HCT116 (cell line): ENCODE measurements around the gene ATP6V0A1. TPM values are rescaled to one million over a fixed set of nuclear protein-coding genes. Genes with fewer than 3 reads are reported as not detected.
A peak's percentile ranks its signal among the peaks of the same experiment; 100 is the strongest.

Source experiments
- ATAC-seq: fragments of 200-7000 bp; cut with Tn5 transposase; 2 replicates; pipeline ENCODE4 v1.9.1; 2020; ENCODE audit warnings: mild to moderate bottlenecking, moderate library complexity
- BruUV-seq: library from RNA; stranded (reverse); fragments of 400-500 nt; replicated peaks from 2 replicates; lab custom pipeline; 2021; lab: Mats Ljungman, UMichigan
- CTCF ChIA-PET: fragments of 300-600 bp; sonication (Branson Sonifier 250); formaldehyde crosslinking; loops from one replicate; lab custom pipeline; 2021; ENCODE audit warnings: antibody characterized with exemption; lab: Charles Lee
- POLR2A ChIA-PET: fragments of 300-600, 350-600 bp; sonication (Branson Sonifier 250); formaldehyde crosslinking; loops from one replicate; lab custom pipeline; 2021; ENCODE audit warnings: antibody characterized with exemption; lab: Charles Lee
- RAD21 ChIA-PET, 2 experiments: fragments of 300-600 bp; sonication (Branson Sonifier 250); formaldehyde crosslinking; loops; one replicate each; lab custom pipeline; 2023; ENCODE audit warnings: low total read pairs in 2 of 2; ENCODE audit not compliant: uncharacterized antibody in 2 of 2, unreplicated experiment in 2 of 2, low non-redundant PET in 1 of 2; lab: Charles Lee
- DNase-seq: peaks from one replicate; pipeline ENCODE4 v3.0.0-alpha.2; 2010; ENCODE audit warnings: low read depth, low spot score
- H2AFZ ChIP-seq: fragments of 200-600 bp; shearing (Covaris generic), sonication (generic); 2 replicates; pipeline ENCODE4 v1.6.1; 2017; ENCODE audit warnings: low read depth, mixed run types, mixed read lengths, antibody characterized with exemption, low read length; ENCODE audit not compliant: poor library complexity, severe bottlenecking
- H3K27ac ChIP-seq: 2 replicates; pipeline ENCODE4 v1.5.1; 2012; ENCODE audit warnings: low read depth, low read length
- H3K27me3 ChIP-seq: fragments of 200-600 bp; sonication (generic); 2 replicates; pipeline ENCODE4 v1.6.1; 2016; ENCODE audit warnings: mixed run types, low read length, mixed read lengths; ENCODE audit not compliant: insufficient read depth
- H3K36me3 ChIP-seq, 2 experiments: fragments of 200-500 bp in 1 of 2; fragments of 200-600 bp in 1 of 2; sonication (Bioruptor generic) in 1 of 2; sonication (generic) in 1 of 2; 2 replicates each; pipeline versions ENCODE4 v1.5.1 to v1.6.1; 2014 to 2016; ENCODE audit warnings: low read length in 2 of 2, inconsistent platforms in 1 of 2, mixed read lengths in 1 of 2, mixed run types in 1 of 2; ENCODE audit not compliant: insufficient read depth in 2 of 2, control insufficient read depth in 1 of 2
- H3K4me1 ChIP-seq, 2 experiments: fragments of 200-600 bp in 1 of 2; sonication (generic) in 1 of 2; 2 replicates each; pipeline versions ENCODE4 v1.5.1 to v1.6.1; 2012 to 2017; ENCODE audit warnings: low read length in 2 of 2, inconsistent platforms in 1 of 2, mild to moderate bottlenecking in 1 of 2, mixed read lengths in 1 of 2, mixed run types in 1 of 2, moderate library complexity in 1 of 2; ENCODE audit not compliant: insufficient read depth in 2 of 2, control insufficient read depth in 1 of 2
- H3K4me2 ChIP-seq: fragments of 200-600 bp; sonication (generic); 2 replicates; pipeline ENCODE4 v1.6.1; 2017; ENCODE audit warnings: mixed run types, low read length, mixed read lengths
- H3K4me3 ChIP-seq, 2 experiments: fragments of 200-600 bp in 1 of 2; sonication (generic) in 1 of 2; replicated peaks in 1 of 2; 2 replicates each; pipeline ENCODE4 v1.5.1; 2011 to 2016; ENCODE audit warnings: low read length in 2 of 2, control low read depth in 1 of 2, low read depth in 1 of 2, mild to moderate bottlenecking in 1 of 2, mixed read lengths in 1 of 2, mixed run types in 1 of 2
- H3K79me2 ChIP-seq: fragments of 200-600 bp; sonication (generic); 2 replicates; pipeline ENCODE4 v1.6.1; 2017; ENCODE audit warnings: mild to moderate bottlenecking, mixed run types, low read length, moderate library complexity, mixed read lengths; ENCODE audit not compliant: insufficient read depth
- H3K9ac ChIP-seq: fragments of 200-600 bp; sonication (generic); 2 replicates; pipeline ENCODE4 v1.6.1; 2016; ENCODE audit warnings: low read length, mixed read lengths
- H3K9me2 ChIP-seq: fragments of 200-600 bp; sonication (generic), shearing (Covaris generic); 2 replicates; pipeline ENCODE4 v1.6.1; 2017; ENCODE audit warnings: mixed run types, mild to moderate bottlenecking, moderate library complexity; ENCODE audit not compliant: insufficient read depth
- H3K9me3 ChIP-seq, 2 experiments: fragments of 200-500 bp in 1 of 2; fragments of 200-600 bp in 1 of 2; sonication (Bioruptor generic) in 1 of 2; sonication (generic) in 1 of 2; 2 replicates each; pipeline ENCODE4 v1.6.1; 2014 to 2017; ENCODE audit warnings: low read length in 2 of 2, mixed read lengths in 2 of 2, inconsistent platforms in 1 of 2, low read depth in 1 of 2, mild to moderate bottlenecking in 1 of 2, mixed run types in 1 of 2, moderate library complexity in 1 of 2; ENCODE audit not compliant: control insufficient read depth in 1 of 2, insufficient read depth in 1 of 2
- H4K20me1 ChIP-seq: fragments of 200-600 bp; sonication (generic), shearing (Covaris generic); 2 replicates; pipeline ENCODE4 v1.6.1; 2017; ENCODE audit warnings: mixed run types, mild to moderate bottlenecking, moderate library complexity; ENCODE audit not compliant: insufficient read depth
- CTCF ChIP-seq, 3 experiments: fragments of 200-600 bp in 1 of 3; sonication (generic) in 1 of 3; IDR thresholded peaks in 2 of 3; conservative IDR thresholded peaks in 1 of 3; 2 replicates each; pipeline ENCODE4 v1.5.1; 2012 to 2017; ENCODE audit warnings: low read depth in 2 of 3, low read length in 2 of 3, antibody characterized with exemption in 1 of 3, borderline replicate concordance in 1 of 3, control low read depth in 1 of 3, mild to moderate bottlenecking in 1 of 3, mixed read lengths in 1 of 3, mixed run types in 1 of 3, moderate library complexity in 1 of 3; ENCODE audit not compliant: insufficient read depth in 1 of 3
- EGR1 ChIP-seq: IDR thresholded peaks from 2 replicates; pipeline ENCODE4 v1.6.1; 2012; ENCODE audit warnings: low read depth
- ELF1 ChIP-seq: IDR thresholded peaks from 2 replicates; pipeline ENCODE4 v1.6.1; 2012; ENCODE audit warnings: low read depth, borderline replicate concordance
- EZH2 ChIP-seq: fragments of 200-600 bp; sonication (generic); IDR thresholded peaks from 2 replicates; pipeline ENCODE4 v1.6.1; 2017; ENCODE audit warnings: antibody characterized with exemption, mixed run types
- EZH2phosphoT487 ChIP-seq: fragments of 200-600 bp; IDR thresholded peaks from 2 replicates; pipeline ENCODE4 v1.6.1; 2018; ENCODE audit warnings: antibody characterized with exemption, borderline replicate concordance
- FOSL1 ChIP-seq: IDR thresholded peaks from 2 replicates; pipeline ENCODE4 v1.6.1; 2012; ENCODE audit warnings: low read depth
- JUND ChIP-seq: IDR thresholded peaks from 2 replicates; pipeline ENCODE4 v1.6.1; 2012
- MAX ChIP-seq: IDR thresholded peaks from 2 replicates; pipeline ENCODE4 v1.6.1; 2012
- POLR2A ChIP-seq: IDR thresholded peaks from 2 replicates; pipeline ENCODE4 v1.7.0; 2011; ENCODE audit warnings: borderline replicate concordance; ENCODE audit not compliant: insufficient read depth, insufficient read length; ENCODE audit errors: extremely low read depth
- POLR2AphosphoS5 ChIP-seq: IDR thresholded peaks from 2 replicates; pipeline ENCODE4 v1.6.1; 2011; ENCODE audit warnings: mild to moderate bottlenecking, low read depth, low read length, moderate library complexity
- SIN3A ChIP-seq: IDR thresholded peaks from 2 replicates; pipeline ENCODE4 v1.6.1; 2012; ENCODE audit warnings: low read depth
- SP1 ChIP-seq: IDR thresholded peaks from 2 replicates; pipeline ENCODE4 v1.6.1; 2012; ENCODE audit warnings: low read depth
- TCF7L2 ChIP-seq: IDR thresholded peaks from 2 replicates; pipeline ENCODE4 v1.7.0; 2011; ENCODE audit warnings: borderline replicate concordance, inconsistent platforms; ENCODE audit not compliant: insufficient read depth, insufficient read length; ENCODE audit errors: extremely low read depth
- ZNF274 ChIP-seq: fragments of 200-500 bp; sonication (Bioruptor generic); IDR thresholded peaks from 2 replicates; pipeline ENCODE4 v1.6.1; 2014; ENCODE audit warnings: mild to moderate bottlenecking, low read depth, low read length, inconsistent platforms
- intact Hi-C: fragments of 100-400 bp; cut with micrococcal nuclease; formaldehyde crosslinking; loops from 2 replicates; pipeline ENCODE4 v1.10.0; 2022
- total RNA-seq: library from RNA; stranded (reverse); gene quantifications from one replicate; pipeline ENCODE4 v1.2.1, GENCODE V29; 2021; ENCODE audit not compliant: unreplicated experiment
- TF ChIP-seq, protein P1 (sequence below): IDR thresholded peaks from 2 replicates; pipeline ENCODE4 v1.6.1; 2011; ENCODE audit warnings: mild to moderate bottlenecking, low read length, moderate library complexity; ENCODE audit not compliant: insufficient replicate concordance; ENCODE audit errors: extremely low read depth

ATP6V0A1 gene
- total RNA-seq, 1 experiment from 2014 or later, result 65.2 TPM

DNA sequence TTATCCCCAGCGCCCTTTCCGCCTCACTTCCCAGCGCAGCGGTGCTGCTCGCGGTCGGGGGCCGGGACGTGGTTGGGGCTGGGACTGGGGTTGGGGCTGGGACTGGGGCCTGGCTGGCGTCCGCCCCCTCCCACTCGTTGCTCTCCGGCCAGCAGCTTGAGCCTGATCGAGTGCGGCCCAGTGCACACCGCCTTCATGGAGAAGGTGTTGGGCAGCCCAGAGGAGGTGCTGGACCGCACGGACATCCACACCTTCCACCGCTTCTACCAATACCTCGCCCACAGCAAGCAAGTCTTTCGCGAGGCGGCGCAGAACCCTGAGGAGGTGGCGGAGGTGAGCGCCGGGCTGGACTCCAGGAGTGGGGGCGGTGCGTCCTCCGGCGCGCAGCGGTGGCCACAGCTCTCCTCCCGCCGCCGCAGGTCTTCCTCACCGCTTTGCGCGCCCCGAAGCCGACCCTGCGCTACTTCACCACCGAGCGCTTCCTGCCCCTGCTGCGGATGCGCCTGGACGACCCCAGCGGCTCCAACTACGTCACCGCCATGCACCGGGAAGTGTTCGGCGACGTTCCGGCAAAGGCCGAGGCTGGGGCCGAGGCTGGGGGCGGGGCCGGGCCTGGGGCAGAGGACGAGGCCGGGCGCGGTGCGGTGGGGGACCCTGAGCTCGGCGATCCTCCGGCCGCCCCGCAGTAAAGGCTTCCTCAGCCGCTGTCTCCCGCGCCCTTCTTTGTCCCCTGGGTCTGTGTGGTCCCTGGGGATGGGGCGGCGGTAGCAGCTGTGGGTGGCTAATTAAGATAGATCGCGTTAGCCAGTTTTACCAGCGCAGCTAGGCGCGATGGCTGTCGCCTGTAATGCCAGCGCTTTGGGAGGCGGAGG lies 95.8 kb downstream of the ATP6V0A1 start (continued):
- TF ChIP-seq MAX (peak; percentile 62), FOSL1 (no peak), POLR2A (peak; percentile 68), SIN3A (no peak), CTCF (IDR thresholded peaks at IDR 0.05 in 2 of 3, conservative IDR thresholded peaks at IDR 0.05 in 1 of 3; ENCODE audit: borderline replicate concordance in 1 of 3, insufficient read depth in 1 of 3, low read depth in 2 of 3, low read length in 2 of 3) (no peak)

DNA sequence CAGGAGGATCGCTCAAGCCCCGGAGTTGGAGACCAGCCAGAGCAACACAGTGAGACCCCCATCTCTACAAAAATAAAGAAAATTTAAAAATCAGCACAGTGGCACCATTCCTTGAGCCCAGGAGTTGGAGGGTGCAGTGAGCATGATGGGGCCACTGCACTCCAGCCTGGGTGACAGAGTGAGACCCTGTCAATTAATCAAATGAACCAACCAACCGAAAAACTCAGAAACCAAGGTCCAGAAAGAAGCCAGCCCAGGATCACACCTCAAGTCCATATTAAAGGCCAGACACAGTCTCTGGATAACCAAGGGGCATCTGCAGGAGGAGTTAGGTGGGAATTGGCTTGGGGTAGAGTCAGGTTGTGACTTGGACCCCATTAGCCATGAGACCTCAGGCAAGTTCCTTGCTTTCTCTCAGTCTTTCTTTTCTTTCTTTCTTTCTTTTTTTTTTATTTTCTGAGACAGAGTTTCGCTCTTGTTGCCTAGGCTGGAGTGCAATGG lies 96.5 kb downstream of the ATP6V0A1 start:
- ChIA-PET RAD21 (no interaction called here), CTCF (interaction anchor here (1.2 to 2.1 kb wide), 2 partner anchors 23 to 123 kb away, joined by 3 to 8 read pairs; partner anchors contain the start of gene PSMC3IP), POLR2A (interaction anchor here (0.5 to 1.6 kb wide), 2 partner anchors 132 to 145 kb away, joined by 3 read pairs; partner anchors contain the start of gene CAVIN1)
- no peaks in the 10 kb centered on the region for H3K9me3 ChIP-seq
- H3K9ac ChIP-seq, result peak overlapping the region; percentile 97
- H3K79me2 ChIP-seq, result peaks cover 17% of the 10 kb centered on the region; the same call in 1 of the 2 replicates
- no peaks in the 10 kb centered on the region for H3K27me3 ChIP-seq
- H3K4me2 ChIP-seq, result peak overlapping the region; percentile 86
- no peaks in the 10 kb centered on the region for H4K20me1 ChIP-seq
- no peak for DNase-seq
- peak; percentile 3 for ATAC-seq
- no peaks in the 10 kb centered on the region for H3K36me3 ChIP-seq
- peak overlapping the region; percentile 94 for H3K27ac ChIP-seq
- H3K4me3 ChIP-seq, result peak overlapping the region; percentile 93 to 99
- peaks cover 13 to 39% of the 10 kb centered on the region in 2 experiments for H3K4me1 ChIP-seq
- intact Hi-C loops, result no loop called here
- no peak overlapping the region for H2AFZ ChIP-seq
- H3K9me2 ChIP-seq, result no peaks in the 10 kb centered on the region
- BruUV-seq, result TSS peak; percentile 92
- no peak for TF ChIP-seq FOSL1
- no peak for TF ChIP-seq EGR1
- TF ChIP-seq ELF1, result no peak
- no peak for TF ChIP-seq POLR2A
- TF ChIP-seq EZH2phosphoT487, result no peak
- TF ChIP-seq TCF7L2, result no peak
- TF ChIP-seq CTCF (IDR thresholded peaks at IDR 0.05 in 2 of 3, conservative IDR thresholded peaks at IDR 0.05 in 1 of 3; ENCODE audit: borderline replicate concordance in 1 of 3, insufficient read depth in 1 of 3, low read depth in 2 of 3, low read length in 2 of 3), result no peak
- no peak for TF ChIP-seq POLR2AphosphoS5
- TF ChIP-seq JUND, result no peak
- TF ChIP-seq, protein P1, sequence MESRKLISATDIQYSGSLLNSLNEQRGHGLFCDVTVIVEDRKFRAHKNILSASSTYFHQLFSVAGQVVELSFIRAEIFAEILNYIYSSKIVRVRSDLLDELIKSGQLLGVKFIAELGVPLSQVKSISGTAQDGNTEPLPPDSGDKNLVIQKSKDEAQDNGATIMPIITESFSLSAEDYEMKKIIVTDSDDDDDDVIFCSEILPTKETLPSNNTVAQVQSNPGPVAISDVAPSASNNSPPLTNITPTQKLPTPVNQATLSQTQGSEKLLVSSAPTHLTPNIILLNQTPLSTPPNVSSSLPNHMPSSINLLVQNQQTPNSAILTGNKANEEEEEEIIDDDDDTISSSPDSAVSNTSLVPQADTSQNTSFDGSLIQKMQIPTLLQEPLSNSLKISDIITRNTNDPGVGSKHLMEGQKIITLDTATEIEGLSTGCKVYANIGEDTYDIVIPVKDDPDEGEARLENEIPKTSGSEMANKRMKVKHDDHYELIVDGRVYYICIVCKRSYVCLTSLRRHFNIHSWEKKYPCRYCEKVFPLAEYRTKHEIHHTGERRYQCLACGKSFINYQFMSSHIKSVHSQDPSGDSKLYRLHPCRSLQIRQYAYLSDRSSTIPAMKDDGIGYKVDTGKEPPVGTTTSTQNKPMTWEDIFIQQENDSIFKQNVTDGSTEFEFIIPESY, result no peak
- no peak for TF ChIP-seq EZH2
- no peak for TF ChIP-seq SP1
- TF ChIP-seq ZNF274, result no peak
- TF ChIP-seq MAX, result no peak
